GM10266 (cell line): ENCODE measurements around the gene PLXNA2.

Source experiments
- DNase-seq: peaks from one replicate; pipeline ENCODE4 v3.0.0; 2012; ENCODE audit errors: extremely low spot score
- CTCF ChIP-seq: IDR thresholded peaks from 2 replicates; pipeline ENCODE4 v1.5.1; 2012; ENCODE audit warnings: mild to moderate bottlenecking, low read depth; ENCODE audit not compliant: control insufficient read depth, insufficient read depth; ENCODE audit errors: missing control alignments

PLXNA2 gene

GRCh38 chr1:208233978-208234377, 10.2 kb downstream of the PLXNA2 start:
- TF ChIP-seq CTCF = no peak
- no peak for DNase-seq

- DNase-seq = no peak
- no peak for TF ChIP-seq CTCF
Measured at GRCh38 chr1:208233546-208233945, 10.6 kb downstream of the PLXNA2 start.

- no peak for DNase-seq
- no peak for TF ChIP-seq CTCF
Measured at GRCh38 chr1:208232662-208233038, 11.5 kb downstream of the PLXNA2 start.

- TF ChIP-seq CTCF = no peak
- DNase-seq = no peak
Measured at GRCh38 chr1:208231881-208232661, 12.1 kb downstream of the PLXNA2 start.

- no peak for TF ChIP-seq CTCF
- DNase-seq = no peak
Measured at GRCh38 chr1:208230668-208231529, 13.3 kb downstream of the PLXNA2 start.

GRCh38 chr1:208228550-208228949, 15.6 kb downstream of the PLXNA2 start:
- no peak for TF ChIP-seq CTCF
- DNase-seq = no peak

GRCh38 chr1:208228026-208228425, 16.2 kb downstream of the PLXNA2 start:
- TF ChIP-seq CTCF = no peak

More at GRCh38 chr1:208228026-208228425, 16.2 kb downstream of the PLXNA2 start:
- no peak for DNase-seq
